HG03025 (cell line): ENCODE data around the gene TBCD.
"Not testable (repeated sequence)": the region's sequence is repeated elsewhere in the genome, so short reads cannot be mapped to it uniquely, and the experiment has no call there.

Experiments used
- ATAC-seq: cut with Tn5 transposase; IDR thresholded peaks from one replicate; pipeline ENCODE4 v1.9.1; 2021; ENCODE audit warnings: mild to moderate bottlenecking, moderate library complexity; ENCODE audit not compliant: unreplicated experiment, low FRiP score

Gene TBCD

GRCh38 chr17:82976982-82977488 is 225.2 kb downstream of the TBCD start:
- no peak for ATAC-seq

DNA sequence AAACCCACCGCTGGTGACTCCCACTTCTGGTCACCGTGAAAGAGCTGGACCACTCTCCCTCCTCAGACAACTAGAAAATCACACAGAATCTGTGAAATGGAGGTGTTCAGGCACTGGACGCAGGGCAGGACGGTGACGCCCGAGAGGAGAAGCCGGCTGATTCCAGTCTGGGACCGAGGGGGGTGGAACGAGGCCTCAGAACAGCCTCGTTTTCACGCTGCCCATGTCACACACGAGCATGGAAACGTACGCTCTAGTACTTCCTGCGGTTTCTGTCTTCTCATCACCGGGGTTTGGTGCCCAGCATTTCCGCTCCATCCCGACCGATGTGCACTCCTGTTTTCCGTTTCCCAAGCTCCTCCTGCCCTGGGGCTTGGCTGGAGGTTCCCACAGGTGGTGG is 225.7 kb downstream of the TBCD start:
- no peak for ATAC-seq

- no peak for ATAC-seq
Measured at GRCh38 chr17:82978765-82979349, 227.0 kb downstream of the TBCD start.

DNA sequence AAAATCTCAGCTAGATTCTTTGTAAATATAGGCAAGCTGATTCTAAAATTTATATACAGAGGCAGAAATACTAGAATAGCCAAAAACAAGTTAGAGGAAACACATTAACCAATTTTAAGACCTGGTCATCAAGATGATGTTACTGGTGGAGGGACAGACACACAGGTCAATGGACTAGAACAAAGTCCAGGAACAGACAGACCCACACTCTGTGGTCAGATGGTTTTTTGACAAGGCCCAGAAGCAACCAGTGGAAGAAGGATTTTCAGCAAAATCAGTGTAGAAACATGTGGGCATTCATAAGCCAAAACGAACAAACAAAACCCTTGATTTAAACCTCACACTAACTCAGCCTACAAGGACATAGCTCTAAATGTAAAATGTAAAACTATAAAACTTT is 227.9 kb downstream of the TBCD start:
- ATAC-seq: no peak

DNA sequence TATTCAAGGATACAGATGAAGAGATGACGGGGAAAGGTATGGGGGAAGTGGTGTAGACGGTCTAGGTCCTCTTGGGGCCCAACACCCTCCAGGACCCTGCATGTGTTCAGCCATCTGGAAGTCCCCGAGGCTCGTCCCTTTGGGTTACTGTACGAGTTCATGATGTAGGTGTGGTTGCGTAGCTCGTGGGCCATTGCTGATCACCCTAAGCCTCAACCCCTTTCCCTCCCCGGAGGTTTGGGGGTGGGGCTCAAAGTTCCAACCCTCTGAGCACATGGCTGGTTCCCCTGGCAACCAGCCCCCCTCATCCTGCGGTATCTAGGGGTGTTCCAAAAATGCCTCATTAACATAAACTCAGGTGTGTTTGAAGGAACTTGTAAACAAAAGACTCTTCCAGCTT is 228.8 kb downstream of the TBCD start:
- no peak for ATAC-seq

DNA sequence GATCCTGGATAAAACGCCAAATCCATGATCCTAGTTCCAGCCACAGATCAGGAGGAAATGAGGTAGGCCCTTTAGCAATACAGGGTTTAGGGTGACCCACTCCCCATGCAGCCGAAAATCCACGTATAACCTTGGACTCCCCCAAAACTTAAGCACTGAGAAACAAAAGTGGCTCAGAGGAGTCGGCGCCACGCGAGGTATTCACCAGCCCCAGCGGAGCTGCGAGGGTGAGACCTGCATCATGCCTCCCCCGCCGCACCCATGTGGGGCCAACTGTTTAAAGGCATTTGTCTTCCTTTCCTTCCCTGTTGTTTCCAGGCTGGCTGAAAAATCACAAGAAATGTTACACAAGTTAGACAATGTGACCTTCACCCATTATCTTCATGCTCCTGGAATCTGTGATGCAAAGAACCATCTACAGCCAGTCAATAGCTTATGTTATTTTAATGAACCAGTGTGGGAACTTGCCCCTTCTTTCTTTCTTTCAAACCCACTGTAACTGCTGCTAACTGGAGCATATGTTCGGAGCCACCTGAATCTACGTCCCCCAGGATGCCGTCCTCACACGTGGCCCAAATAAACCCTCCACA is 229.4 kb downstream of the TBCD start:
- ATAC-seq: no peak

DNA sequence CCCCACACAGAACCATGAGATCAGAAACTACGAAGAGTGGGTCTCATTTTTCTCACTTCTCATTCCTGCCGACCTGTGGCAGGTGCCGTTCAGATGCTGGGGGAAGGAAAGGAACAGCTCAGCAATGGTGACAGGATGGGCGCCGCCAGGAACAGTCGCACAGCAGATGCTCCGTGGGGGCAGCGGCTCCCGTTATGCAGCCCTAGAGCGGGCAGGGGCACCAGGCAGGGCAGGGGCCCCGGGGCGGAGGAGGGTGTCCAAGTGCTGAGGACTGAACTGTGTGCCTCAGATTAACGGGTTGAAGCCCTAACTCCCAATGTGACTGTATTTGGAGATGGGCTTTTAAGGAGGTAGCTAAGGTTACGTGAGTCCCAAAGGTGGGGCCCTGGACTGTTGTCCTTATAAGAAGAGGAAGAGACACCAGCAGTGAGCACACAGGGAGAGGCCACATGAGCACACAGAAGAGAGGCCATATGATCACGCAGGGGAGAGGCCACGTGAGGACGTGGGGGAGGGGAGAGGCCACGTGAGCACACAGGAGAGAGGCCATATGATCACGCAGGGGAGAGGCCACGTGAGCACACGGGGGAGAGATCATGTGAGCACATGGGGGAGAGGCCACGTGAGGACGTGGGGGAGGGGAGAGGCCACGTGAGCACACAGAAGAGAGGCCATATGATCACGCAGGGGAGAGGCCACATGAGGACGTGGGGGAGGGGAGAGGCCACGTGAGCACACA is 231.8 kb downstream of the TBCD start:
- no peak for ATAC-seq

DNA sequence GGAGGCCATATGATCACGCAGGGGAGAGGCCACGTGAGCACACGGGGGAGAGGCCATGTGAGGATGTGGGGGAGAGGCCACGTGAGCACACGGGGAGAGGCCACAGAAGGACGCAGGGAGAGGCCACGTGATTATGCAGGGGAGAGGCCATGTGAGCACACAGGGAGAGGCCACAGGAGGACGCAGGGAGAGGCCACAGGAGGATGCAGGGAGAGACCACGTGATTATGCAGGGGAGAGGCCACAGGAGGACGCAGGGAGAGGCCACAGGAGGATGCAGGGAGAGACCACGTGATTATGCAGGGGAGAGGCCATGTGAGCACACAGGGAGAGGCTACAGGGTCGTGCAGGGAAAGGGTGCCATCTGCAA is 232.4 kb downstream of the TBCD start:
- ATAC-seq: not testable (repeated sequence)

DNA sequence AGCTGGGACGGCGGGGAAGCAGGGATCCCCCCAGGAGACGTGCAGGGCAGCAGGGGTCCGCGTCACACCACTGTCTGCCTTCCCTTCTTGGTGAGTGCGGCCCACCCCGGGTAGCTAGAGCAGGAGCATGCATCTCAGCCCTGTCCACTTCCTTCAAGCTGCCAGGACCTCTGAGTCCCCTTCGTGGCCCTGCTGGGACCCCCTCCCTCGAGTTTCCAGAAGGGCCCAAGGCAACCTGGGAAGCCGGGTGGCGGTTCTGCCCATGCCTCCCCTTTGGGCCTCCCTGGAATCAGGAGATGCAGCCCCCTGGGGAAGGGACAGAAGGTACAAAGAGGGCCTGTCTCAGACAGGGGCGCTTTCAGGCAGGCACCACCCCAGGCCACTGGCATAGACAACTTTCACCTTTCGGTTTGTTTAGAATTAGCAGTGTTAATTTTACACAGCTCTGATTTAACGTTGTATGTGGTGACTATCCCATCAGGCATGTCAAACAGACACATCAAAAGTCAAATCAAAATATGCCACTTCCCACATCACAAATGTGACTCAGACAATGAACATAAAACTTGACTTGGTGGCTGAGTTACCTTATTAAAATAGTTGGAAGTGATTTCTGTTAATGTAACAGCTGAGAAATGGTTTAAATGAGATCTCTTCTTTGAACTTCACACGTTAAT is 233.0 kb downstream of the TBCD start:
- no peak for ATAC-seq

DNA sequence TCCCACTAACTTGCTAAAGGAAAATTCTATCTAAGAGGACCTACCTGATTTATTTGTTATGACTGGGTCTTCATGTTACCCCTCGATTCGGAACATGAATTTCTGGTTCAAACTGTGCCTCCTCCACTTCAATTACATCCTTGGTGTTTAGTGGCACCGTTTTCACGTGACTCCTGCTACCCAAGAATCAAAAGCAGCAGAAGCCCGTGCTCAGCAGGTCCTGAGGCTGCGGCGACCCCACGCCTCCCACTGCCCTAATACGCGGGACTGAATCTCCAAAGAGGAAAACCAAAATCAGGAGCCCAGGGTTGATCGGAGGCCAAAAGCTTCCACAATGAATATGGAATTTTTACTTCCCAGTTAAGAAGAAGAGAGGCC is 233.6 kb downstream of the TBCD start:
- ATAC-seq: no peak

GRCh38 chr17:82985973-82986372 is 234.1 kb downstream of the TBCD start:
- no peak for ATAC-seq

GRCh38 chr17:82989051-82989450 is 237.2 kb downstream of the TBCD start:
- ATAC-seq: not testable (repeated sequence)

GRCh38 chr17:82989881-82990280 is 238.0 kb downstream of the TBCD start:
- no peak for ATAC-seq

GRCh38 chr17:82993005-82993404 is 241.1 kb downstream of the TBCD start:
- ATAC-seq: no peak
